ENCODE measurements around the gene MEGF10.

MEGF10 gene

DNA sequence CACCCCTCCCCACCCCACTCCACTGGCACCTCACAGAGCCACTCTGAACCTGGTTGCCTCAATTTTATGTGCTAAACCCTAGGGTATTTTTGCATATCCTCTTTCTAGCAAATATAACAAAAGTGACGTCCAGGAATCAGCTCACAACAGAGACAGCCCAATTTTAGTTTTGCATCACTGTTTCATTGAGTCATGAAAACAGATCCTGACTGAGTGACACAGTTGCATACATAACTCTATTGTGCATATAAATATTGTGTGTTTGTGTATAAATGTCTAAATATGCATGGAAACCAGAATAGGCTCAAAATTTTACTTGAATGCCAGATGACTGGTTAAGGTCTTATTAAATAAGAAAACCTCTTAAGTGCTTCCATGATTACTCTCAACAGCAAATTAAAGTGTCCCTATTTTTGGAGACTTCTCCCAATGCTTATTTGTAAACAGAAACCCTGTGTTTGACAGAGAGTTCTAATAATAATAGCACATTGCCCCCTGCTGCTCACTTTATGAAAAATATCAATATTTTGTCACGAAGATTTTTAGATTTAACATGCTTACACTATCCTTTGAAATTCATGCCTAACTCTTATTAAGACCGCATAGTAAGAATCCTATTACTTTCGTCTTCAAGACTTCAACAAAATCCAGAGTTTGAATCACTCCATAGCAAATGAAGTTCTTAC, 151.3 kb downstream of the MEGF10 start:
- no peak for DNase-seq (ENCODE audit: low spot score)

DNA sequence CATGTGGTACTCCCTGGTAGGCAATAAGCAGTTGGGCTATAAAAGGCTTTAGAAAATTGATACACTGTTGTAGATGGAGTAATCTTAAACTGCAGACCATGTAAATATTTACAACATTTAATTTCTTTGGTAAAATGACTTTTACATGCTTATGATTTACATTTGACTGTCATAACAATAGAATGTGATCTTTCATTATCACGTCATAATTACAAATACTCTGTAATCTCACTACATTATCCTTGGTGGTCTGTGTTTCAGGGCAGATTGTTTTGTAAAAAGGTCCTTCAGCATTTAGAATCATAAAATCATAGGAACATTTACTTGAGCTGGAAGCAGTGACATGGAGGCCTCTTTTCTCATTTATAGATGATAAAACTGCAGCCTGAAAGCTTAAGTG, 153.6 kb downstream of the MEGF10 start:
- no peak for DNase-seq (ENCODE audit: low spot score)

DNA sequence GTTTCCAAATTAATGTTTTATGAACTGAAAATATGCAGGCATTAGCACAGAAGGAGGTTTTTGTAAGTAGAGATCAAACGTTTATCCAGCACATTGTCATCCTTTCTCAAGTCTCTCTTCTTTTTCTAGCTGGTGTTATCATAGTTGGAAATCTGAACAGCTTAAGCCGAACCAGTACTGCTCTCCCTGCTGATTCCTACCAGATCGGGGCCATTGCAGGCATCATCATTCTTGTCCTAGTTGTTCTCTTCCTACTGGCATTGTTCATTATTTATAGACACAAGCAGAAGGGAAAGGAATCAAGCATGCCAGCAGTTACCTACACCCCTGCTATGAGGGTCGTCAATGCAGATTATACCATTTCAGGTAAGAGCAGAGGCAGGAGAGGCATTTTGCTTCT, 154.7 kb downstream of the MEGF10 start:
- DNase-seq (ENCODE audit: low spot score) = no peak

DNA sequence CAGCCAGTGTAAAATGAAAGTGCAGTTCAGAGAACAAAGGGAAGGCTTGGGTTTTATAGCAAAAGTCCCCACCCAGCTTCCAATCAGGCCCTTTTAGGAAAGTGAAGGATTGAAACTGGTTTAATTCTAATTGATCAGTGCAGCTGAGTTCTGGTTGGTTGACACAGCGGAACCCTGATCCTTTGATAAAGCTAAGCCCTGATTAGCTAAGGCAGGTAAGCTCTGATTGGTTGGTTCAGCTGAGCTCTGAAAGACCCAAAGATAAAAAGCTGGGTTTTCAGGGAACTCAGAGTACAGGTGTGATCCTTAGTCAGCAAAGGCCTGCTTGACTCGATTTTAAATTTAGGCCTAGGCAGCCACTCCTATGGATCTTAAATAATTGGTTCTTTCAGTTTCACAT, 156.0 kb downstream of the MEGF10 start:
- no peak for DNase-seq (ENCODE audit: low spot score)

DNA sequence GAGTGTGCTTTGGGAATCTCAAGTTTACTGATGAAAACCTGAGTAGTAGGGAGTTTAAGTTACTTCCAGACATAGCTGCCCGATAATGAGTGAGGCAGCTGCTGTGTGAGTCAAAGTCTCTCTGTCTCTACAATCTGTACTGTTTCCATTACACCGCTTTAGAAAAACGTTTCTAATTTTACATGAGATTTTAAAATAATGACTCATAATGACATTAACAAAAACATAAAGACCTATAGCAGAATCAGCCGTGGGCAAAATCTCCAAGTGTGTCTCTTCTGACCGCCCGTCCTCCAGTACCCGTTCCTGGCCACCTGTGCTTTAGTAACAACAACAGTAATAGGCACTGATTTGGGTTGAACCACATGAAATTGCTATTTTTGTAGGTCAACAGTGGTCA, 157.2 kb downstream of the MEGF10 start:
- DNase-seq (ENCODE audit: low spot score) = no peak

DNA sequence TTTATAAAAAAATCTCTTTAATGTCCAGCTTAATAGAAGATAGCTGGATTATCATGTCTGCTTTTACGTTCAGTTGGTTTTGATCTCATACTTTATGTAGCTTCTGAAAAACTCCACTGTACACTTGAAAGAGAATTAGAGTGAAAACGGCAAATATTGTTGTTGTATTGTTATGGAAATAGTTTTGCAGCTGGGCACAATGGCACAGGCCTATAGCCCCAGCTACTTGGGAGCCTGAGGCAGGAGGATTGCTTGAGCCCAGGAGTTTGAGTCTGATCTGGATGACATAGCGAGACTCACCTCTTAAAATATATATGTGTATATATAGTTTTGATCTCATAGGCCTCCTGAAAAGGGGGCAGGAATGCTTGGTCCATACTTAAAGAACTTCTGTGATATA, 159.4 kb downstream of the MEGF10 start:
- DNase-seq (ENCODE audit: low spot score) = no peak

DNA sequence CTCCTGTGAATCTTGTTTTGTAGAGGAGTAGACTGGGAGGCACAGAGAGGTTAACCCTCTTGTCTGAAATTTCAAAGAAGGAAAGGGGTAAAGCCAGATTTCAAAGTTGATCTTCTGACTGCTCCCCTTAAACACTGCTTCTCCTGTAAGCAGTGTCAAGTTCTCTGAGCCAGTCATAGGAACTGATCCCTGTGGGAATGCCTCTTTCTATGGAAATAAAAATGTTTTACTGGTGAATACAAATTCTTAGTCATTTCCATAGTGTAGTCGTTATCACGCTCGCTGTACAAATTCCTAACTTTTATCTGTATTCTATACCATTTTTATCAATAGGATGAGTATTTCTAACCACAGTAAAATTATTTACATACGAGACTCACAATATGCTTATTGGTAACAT, 160.5 kb downstream of the MEGF10 start:
- no peak for DNase-seq (ENCODE audit: low spot score)

DNA sequence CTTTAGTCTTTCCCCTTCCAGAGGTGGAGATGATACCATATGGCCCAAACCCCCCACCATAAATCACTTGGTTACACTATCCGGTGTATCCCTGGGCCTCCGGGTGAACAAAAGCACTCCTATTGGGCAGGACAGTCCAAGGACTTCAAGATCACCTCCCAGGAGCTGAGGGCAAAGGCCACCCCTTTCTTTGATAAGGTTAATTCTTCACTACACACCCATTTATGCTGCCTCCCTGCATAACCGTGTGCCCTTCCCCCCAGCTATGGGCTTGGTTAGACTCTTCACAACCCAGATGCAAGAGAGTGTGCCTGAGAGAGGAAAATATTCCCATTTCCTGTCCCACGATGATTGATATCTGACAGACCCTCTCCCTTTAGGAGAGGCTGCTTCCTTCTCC, 162.0 kb downstream of the MEGF10 start:
- no peak for DNase-seq (ENCODE audit: low spot score)

DNA sequence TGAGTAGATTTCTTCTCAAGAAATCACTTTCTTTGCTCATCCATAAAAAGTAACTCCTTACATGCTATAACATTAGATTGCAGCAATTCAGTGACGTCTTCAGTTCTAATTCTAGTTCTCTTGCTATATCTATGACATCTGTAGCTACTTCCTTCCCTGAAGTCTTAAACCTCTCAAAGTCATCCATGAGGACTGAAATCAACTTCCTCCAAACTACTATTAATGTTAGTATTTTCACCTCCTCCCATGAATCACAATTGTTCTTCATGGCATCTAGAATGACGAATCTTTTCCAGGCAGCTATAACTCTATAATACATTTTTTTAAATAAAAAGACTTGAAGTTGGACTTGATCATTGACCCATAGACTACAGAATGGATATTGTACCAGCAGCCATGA, 180.6 kb downstream of the MEGF10 start:
- no peak for DNase-seq (ENCODE audit: low spot score)

DNA sequence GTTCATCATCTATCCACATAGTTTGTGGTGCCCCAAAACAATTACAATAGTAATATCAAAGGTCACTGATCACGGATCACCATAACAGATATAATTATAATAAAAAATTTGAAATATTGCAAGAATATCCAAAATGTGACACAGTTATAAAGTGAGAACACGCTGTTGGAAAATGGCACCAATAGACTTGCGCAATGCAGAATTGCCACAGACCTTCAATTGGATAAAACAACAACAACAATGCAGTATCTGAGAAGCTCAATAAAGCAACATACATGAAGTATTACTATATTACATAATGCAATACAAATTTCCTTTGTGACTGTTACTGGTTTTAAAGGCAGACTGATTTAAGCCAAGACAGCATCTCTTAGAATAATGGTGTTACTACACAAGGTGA, 182.1 kb downstream of the MEGF10 start:
- no peak for DNase-seq (ENCODE audit: low spot score)

DNA sequence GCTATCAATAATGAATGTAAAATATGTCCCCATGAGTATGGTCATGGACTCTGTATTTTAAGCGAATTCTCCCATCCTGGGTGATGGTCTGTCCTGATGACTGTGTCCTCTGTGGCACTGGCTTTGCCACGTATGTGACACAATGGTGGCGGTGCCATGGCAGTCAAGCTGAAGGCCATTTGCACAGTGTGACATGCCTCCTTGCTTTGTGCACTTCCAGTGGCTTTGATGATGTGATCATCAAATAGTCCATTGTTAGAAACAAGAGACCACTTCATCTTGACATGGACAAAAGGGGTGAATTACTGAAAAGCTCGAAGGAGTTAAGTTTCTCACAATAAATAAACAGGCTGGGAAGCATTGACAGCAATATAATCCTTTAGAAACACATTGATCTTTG, 195.9 kb downstream of the MEGF10 start:
- no peak for DNase-seq (ENCODE audit: low spot score)

DNA sequence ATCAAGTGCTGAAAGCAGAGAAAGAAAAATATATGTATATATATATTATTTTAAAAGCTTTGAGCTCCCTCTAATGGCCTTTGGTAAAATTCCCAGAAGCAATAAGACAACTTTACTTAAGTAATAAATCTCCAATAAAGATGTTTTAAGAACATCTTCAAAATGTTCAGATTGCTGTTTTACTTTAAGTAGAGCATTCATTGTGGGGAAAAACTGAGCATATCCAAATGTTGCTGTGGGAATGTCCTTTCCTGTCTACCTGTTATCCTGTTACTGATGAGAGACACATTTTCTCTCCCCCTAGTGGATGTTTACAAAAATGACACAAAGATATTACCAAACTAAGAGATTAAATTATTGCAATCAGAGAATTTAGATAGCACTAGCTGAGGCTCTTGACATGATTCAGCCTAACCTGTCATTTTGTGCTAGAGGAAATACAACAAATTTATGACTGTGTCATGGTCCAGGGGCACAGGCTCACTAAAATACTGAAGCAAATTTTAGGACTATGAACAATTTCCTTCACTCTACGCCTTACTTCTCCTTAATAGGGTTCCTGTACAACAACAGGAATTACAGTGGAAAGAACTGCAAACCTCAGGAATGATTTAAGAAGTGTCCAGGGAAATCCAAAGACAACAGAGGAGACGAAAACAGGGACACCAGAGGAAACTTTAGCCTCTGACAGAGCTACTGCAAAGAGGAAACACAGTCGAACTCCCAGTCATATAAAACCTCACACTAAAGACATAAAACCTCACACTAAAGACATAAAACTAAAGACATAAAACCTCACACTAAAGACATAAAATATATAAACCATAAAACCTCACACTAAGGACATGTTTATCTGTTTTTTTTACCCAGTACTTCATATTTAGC, 202.5 kb downstream of the MEGF10 start:
- peak; percentile 13 for DNase-seq (ENCODE audit: low spot score)

DNA sequence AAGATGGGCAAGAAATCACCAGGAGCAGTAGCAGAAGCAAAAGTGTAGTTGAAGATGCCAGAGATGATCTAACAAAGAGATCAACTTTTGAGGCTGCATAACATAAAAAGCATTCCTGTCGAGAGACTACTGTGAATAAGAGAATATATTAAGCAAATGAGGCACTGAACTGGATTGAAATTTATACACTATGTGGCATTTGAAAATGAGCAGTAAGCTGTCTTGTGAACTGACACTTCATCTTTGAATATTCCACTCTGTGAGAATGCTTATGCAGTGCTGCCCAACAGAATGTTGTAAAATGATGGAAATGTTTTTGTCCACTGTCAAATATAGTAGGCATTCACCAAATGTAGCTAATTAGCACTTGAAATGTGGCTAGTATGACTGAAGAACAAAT, 208.0 kb downstream of the MEGF10 start:
- no peak for DNase-seq (ENCODE audit: low spot score)

DNA sequence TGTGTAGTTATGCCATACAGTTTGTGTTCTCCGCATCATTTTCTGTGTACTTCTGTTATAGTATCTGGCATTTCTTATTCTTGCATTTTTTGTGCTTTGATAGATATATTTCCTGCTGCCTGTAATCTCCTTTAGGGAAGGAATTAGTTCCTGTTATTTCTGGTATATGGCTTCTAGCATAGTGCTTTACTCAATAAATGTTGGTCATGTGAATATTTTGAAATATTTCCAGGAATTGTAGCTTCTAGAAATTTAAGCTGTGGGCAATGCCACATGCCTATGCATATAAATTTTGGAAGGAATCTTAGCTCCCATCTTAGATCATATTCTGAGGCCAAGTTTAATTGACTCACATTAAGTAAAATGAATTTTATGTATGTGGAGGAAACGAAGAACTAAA, 215.3 kb downstream of the MEGF10 start:
- no peak for DNase-seq (ENCODE audit: low spot score)

DNA sequence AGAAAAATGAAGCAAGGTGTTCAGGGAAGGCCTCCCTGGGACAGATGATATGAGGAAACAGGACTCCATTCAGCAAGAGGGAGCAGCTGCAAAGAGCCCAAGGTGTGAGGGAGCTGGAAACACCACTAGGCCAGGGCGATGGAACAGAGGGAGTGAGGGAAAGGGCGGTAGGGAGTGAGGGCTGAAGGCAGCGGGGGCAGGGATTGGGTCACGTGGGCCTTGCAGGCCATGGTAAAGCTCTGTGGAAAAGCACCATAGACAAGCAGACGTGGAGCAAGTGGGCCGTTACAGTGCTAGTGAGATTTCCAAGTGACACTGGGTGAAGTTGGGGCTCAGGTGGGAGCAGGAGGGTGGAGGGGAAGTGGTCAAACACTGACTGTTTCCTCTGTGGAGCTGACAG, 216.0 kb downstream of the MEGF10 start:
- no peak for DNase-seq (ENCODE audit: low spot score)

DNA sequence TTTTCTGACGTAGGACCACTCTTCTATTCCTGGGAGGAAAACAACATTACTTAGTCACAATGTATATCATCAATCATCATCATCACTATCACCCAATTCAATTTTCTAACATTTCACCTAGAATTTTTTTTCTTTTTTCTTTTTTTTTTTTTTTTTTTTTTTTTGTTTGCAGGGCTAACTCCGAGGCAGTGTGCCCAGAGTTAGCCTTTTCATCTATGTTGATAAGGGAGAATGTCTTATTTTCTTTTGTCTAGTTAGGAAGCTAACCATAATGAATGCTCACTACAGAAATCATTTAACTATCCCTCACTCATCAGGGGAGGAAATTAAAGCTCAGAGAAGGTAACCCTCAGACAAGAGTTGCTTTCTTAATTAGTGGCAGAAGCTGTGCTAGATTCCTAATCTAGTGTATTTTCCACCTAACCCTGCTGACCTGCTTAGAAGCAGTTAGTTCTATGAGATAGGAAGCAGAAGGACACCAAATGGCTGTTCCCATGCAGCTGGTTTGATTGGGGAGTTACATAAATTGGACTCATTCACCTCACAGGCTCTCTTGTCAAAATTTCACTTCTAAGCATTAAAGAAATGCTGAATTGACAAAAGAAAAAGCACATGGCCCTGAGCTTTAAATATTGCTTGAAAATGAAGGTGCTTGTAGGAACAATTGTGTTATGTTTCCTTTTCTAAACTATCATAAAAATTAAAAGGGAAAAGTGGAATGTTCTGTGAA, 218.2 kb downstream of the MEGF10 start:
- no peak for DNase-seq (ENCODE audit: low spot score)
